ENCODE measurements around the gene DLGAP4.

Gene DLGAP4

DNA sequence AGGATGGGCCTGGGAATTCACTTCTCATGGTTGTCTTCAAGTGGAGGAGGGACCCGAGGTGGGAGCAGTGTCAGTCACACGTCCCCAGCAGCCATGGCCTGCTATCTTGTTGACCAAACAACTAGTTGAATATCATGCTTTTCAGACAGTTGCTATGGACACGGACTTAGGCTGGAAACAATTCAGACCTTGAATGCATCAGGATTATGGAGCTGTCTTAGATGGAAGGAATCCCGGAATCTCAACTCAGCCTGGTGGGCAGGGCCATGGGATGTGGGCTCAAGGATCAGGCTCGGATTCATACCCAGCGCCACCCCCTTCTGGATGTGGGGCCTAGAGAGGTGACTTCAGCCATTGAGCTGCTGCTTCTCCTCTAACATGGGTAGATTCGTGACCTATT, 112.6 kb downstream of the DLGAP4 start:
- H3K9ac ChIP-seq, result no peak overlapping the region
- no peaks in the 10 kb centered on the region for H4K20me1 ChIP-seq
- no peaks in the 10 kb centered on the region for H3K4me1 ChIP-seq
- no peaks in the 10 kb centered on the region for H3K9me3 ChIP-seq
- no peak overlapping the region for H3K4me2 ChIP-seq
- TF ChIP-seq Cebpa-rat (IDR thresholded peaks at IDR 0.05), result no peak
- H3K36me3 ChIP-seq, result no peaks in the 10 kb centered on the region
- no peaks in the 10 kb centered on the region for H3K27me3 ChIP-seq
- H3K4me3 ChIP-seq, result no peak overlapping the region
- H3K27ac ChIP-seq, result no peak overlapping the region

DNA sequence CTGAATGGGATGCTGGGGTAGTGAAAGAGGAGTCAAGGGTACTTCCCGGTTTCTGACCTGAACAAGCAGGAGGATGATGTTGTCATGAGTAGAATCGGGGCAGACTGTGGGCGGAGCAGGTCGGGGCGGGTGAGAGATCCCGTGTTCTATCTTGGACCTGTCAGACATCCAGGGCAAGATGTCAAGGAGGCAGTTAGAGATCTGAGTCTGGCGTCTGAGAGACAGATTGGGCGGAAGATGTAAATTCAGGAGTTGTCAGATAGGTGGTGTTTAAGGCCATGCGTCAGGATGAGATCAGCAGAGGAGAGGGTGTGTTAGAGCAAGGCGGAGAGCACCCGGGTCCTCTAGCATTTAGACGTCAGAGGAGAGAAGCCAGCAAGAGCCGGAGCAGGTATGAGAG, 115.5 kb downstream of the DLGAP4 start:
- Histone ChIP-seq H3K4me3 (no peak overlapping the region), H3K27ac (no peak overlapping the region), H3K27me3 (no peaks in the 10 kb centered on the region), H3K36me3 (no peaks in the 10 kb centered on the region), H3K9ac (no peak overlapping the region), H3K4me2 (no peak overlapping the region), H3K4me1 (no peaks in the 10 kb centered on the region), H3K9me3 (no peaks in the 10 kb centered on the region), H4K20me1 (no peaks in the 10 kb centered on the region)
- TF ChIP-seq Cebpa-rat (IDR thresholded peaks at IDR 0.05), result no peak

DNA sequence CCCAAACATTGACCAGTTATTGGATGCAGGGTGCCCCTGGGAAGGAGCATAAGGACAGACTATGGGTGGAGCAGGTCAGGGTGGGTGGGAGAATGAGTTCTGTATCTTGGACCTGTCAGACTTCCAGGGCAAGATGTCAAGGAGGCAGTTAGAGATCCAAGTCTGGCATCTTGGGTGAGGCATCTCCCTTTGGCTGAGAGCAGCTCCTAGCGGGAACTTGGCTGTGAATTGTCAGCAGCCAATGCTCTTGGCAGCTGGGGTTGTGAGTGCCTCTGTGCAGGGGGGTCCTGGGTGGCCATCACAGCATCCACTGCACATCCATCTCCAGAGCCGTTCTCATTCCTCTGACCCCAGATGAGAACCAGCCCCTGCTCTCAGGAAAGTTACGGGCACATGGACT, 118.2 kb downstream of the DLGAP4 start:
- Histone ChIP-seq H3K4me3 (no peak overlapping the region), H3K4me2 (no peak overlapping the region), H3K4me1 (no peaks in the 10 kb centered on the region), H3K27me3 (no peaks in the 10 kb centered on the region), H3K36me3 (no peaks in the 10 kb centered on the region), H3K9ac (no peak overlapping the region), H4K20me1 (no peaks in the 10 kb centered on the region), H3K27ac (no peak overlapping the region), H3K9me3 (no peaks in the 10 kb centered on the region)
- TF ChIP-seq Cebpa-rat (IDR thresholded peaks at IDR 0.05), result no peak

DNA sequence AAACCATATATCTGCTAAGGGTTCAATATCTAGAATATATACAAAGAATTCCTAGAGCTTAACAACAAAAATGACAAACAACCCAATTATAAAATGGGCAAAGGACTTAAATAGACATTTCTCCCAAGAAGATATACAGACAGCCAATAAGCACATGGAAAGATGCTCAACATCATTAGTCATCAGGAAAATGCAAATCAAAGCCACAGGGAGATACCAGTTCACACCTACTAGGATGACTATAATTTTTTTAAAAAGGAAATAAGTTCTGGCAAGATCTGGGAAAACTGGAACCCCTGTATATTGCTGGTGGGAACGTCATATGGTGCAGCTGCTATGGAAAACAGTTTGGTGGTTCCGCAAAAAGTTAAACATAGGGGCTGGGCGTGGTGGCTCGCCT, 119.0 kb downstream of the DLGAP4 start:
- Histone ChIP-seq H3K4me3 (no peak overlapping the region), H3K4me2 (no peak overlapping the region), H3K9me3 (no peaks in the 10 kb centered on the region), H3K9ac (no peak overlapping the region), H3K27ac (no peak overlapping the region), H3K4me1 (no peaks in the 10 kb centered on the region), H3K36me3 (no peaks in the 10 kb centered on the region), H3K27me3 (no peaks in the 10 kb centered on the region), H4K20me1 (no peaks in the 10 kb centered on the region)
- TF ChIP-seq Cebpa-rat (IDR thresholded peaks at IDR 0.05), result no peak

DNA sequence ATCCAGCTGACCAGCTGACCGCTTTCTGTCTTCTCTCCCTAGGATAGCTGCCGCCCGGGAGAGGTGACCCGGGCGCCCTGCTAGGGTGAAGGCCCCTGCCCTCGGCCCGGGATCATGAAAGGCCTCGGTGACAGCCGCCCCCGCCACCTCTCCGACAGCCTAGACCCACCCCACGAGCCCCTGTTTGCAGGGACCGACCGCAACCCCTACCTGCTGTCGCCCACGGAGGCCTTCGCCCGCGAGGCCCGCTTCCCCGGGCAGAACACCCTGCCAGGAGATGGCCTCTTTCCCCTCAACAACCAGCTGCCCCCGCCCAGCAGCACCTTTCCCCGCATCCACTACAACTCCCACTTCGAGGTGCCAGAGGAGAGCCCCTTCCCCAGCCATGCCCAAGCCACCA, 125.5 kb downstream of the DLGAP4 start:
- Histone ChIP-seq H3K36me3 (no peaks in the 10 kb centered on the region), H3K4me2 (no peak overlapping the region), H3K4me1 (peaks cover 13% of the 10 kb centered on the region), H3K27me3 (no peaks in the 10 kb centered on the region), H3K9me3 (no peaks in the 10 kb centered on the region), H3K4me3 (no peak overlapping the region), H4K20me1 (no peaks in the 10 kb centered on the region), H3K9ac (no peak overlapping the region), H3K27ac (no peak overlapping the region)
- TF ChIP-seq Cebpa-rat (IDR thresholded peaks at IDR 0.05), result no peak

DNA sequence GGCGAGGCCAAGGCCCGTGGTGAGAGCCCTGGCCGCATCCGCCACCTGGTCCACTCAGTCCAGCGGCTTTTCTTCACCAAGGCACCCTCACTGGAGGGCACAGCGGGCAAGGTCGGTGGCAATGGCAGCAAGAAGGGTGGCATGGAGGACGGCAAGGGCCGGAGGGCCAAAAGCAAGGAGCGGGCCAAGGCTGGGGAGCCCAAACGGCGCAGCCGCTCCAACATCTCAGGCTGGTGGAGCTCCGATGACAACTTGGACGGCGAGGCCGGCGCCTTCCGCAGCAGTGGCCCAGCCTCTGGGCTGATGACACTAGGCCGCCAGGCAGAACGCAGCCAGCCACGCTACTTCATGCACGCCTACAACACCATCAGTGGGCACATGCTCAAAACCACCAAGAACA, 126.0 kb downstream of the DLGAP4 start:
- Histone ChIP-seq H3K27me3 (no peaks in the 10 kb centered on the region), H3K9ac (no peak overlapping the region), H3K36me3 (no peaks in the 10 kb centered on the region), H3K4me1 (peaks cover 13% of the 10 kb centered on the region), H3K4me2 (no peak overlapping the region), H4K20me1 (no peaks in the 10 kb centered on the region), H3K9me3 (no peaks in the 10 kb centered on the region), H3K27ac (no peak overlapping the region), H3K4me3 (no peak overlapping the region)
- no peak for TF ChIP-seq Cebpa-rat (IDR thresholded peaks at IDR 0.05)

DNA sequence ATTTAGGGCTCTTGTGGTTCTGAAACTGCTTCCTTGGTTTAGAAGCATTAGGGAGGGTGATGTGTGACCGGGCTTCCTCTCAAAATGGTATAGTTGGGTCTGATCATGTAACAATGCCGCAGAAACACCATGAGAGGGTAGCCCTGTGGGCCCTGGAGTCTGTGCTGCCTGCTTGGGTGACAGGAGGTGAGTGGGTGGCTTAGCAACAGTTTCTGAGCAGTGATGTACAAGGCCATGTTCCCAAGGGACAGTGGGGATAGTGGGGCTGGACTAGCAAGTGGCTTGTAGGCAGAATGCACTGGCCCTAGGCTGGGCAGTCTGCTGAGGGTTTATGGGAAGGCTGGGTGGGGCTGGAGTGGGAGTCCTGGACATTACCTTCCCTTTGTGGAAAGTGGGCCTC, 128.2 kb downstream of the DLGAP4 start:
- H4K20me1 ChIP-seq, result no peaks in the 10 kb centered on the region
- TF ChIP-seq Cebpa-rat (IDR thresholded peaks at IDR 0.05), result no peak
- no peaks in the 10 kb centered on the region for H3K36me3 ChIP-seq
- H3K9ac ChIP-seq, result no peak overlapping the region
- no peak overlapping the region for H3K4me3 ChIP-seq
- H3K4me1 ChIP-seq, result peaks cover 13% of the 10 kb centered on the region
- no peaks in the 10 kb centered on the region for H3K27me3 ChIP-seq
- H3K27ac ChIP-seq, result no peak overlapping the region
- no peaks in the 10 kb centered on the region for H3K9me3 ChIP-seq
- peak overlapping the region; percentile 22 for H3K4me2 ChIP-seq

DNA sequence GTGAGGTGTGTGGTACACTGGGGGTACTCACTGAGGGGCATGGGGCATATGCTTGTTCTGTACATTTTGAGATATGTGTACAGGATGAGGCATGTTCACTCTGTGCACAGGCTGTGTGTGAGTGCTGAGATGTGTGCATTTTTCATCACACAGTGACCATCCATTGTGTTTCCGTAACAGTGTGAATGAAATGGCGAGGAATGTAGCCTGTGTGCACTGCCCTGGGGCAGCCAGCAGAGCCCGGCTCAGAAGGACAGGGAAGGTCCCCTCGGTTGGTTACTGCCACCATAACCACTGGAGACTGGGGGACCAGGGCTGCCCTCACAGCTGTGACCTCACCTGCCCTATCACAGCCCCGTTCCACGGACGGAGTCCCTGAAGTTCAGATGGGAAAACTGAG, 129.0 kb downstream of the DLGAP4 start:
- no peak for TF ChIP-seq Cebpa-rat (IDR thresholded peaks at IDR 0.05)
- no peak overlapping the region for H3K4me2 ChIP-seq
- H4K20me1 ChIP-seq, result no peaks in the 10 kb centered on the region

DNA sequence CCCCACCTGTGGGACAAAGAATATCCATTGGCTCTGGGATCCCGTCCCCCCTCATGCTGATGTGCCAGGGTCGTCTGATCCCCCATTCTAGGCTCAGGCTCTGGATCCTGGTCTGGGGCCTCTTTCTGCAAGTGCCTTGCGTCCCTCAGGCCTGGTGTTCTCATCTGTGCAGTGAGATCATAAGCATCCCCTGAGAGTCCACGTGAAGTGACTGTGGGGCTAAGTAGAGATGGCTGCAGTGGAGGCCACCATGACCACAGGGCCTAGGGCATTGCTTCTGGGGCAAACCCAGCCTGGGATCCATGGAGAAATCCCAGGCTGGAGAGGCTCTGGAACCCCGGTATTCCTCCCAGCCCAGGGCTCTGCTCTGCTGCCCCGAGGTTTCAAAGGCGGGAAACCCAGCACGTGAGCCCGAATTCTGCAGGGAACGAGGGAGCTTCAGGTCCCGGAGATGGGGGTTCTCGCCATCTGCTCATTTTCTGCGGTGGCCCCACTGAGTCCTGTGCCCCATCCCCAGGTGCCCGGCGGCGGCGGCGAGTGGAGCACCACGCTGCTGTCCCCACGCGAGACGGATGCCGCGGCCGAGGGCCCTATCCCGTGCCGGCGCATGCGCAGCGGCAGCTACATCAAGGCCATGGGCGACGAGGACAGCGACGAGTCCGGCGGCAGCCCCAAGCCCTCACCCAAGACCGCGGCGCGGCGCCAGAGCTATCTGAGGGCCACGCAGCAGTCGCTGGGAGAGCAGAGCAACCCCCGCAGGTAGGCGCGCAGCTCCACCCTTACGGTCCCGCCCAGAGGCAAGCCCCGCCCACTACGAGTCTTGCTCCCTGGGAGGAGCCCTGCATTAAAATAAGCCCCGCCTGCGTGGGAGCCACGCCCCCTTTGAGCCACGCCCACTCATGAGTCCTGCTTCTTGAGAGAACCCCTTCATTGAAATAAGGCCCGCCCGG, 129.7 kb downstream of the DLGAP4 start:
- Histone ChIP-seq H3K4me2 (no peak overlapping the region), H3K4me3 (no peak overlapping the region), H3K9ac (no peak overlapping the region), H4K20me1 (no peaks in the 10 kb centered on the region), H3K27me3 (no peaks in the 10 kb centered on the region), H3K27ac (no peak overlapping the region), H3K4me1 (peaks cover 13% of the 10 kb centered on the region), H3K36me3 (no peaks in the 10 kb centered on the region), H3K9me3 (no peaks in the 10 kb centered on the region)
- no peak for TF ChIP-seq Cebpa-rat (IDR thresholded peaks at IDR 0.05)

More for the DNA sequence above, 129.0 kb downstream of the DLGAP4 start:
- Histone ChIP-seq H3K9ac (no peak overlapping the region), H3K27ac (no peak overlapping the region), H3K9me3 (no peaks in the 10 kb centered on the region), H3K27me3 (no peaks in the 10 kb centered on the region), H3K4me1 (peaks cover 13% of the 10 kb centered on the region), H3K36me3 (no peaks in the 10 kb centered on the region), H3K4me3 (no peak overlapping the region)

DNA sequence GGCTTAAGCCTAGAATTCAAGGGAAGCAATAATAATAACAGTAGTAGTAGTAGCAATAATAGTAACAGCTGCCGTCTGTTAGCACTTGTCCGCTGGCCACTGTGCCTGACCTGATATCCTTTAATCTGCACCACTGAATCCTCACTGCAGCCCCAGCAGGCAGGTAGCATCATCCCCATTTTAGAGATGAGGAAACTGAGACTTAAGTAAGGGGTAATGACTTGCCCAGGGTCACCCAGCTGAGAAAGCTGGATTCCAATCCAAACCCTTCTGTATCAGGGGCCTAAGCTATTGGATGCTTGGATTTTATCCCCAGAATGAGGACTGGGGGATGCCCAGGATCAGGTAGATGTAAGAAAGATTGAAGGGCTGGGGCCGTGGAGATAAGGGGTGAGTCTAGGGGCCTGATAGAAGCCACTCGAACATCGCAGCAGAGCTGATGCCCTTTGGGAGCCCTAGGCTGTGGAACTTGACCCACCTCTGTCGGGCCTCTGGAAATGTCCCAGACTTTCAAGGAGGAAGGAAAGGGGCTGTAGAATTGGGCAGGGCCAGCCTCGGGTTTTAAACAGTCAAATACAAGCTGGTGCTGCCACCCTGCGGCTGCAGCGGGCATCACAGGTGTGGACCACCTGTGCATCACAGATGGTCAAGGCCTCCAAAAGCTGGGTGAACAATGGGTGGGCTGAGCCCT, 133.0 kb downstream of the DLGAP4 start:
- Histone ChIP-seq H3K27ac (no peak overlapping the region), H3K36me3 (no peaks in the 10 kb centered on the region), H3K9me3 (no peaks in the 10 kb centered on the region), H3K4me3 (no peak overlapping the region), H4K20me1 (no peaks in the 10 kb centered on the region), H3K4me2 (no peak overlapping the region), H3K4me1 (peaks cover 5% of the 10 kb centered on the region), H3K27me3 (no peaks in the 10 kb centered on the region), H3K9ac (no peak overlapping the region)
- TF ChIP-seq Cebpa-rat (IDR thresholded peaks at IDR 0.05), result no peak
